Stimulated activated CD4-positive, alpha-beta T cell treated with anti-CD3 and anti-CD28 coated beads, Interleukin-15, amount 100 ng/mL, for 24 hours (primary cell): ENCODE data around the gene SEL1L3.
"Not testable (repeated sequence)": the region's sequence is repeated elsewhere in the genome, so short reads cannot be mapped to it uniquely, and the experiment has no call there.

Experiments
- DNase-seq: peaks from one replicate; pipeline ENCODE4 v3.0.0-alpha.2; 2020

The SEL1L3 gene

GRCh38 chr4:25862411-25863346, at the start of gene SEL1L3:
Gene SEL1L3 (minus strand): TSS chr4:25862988. CDS start chr4:25862836, 152 bp downstream.
- peak; percentile 74 for DNase-seq

GRCh38 chr4:25911356-25911755, 48.6 kb upstream of the SEL1L3 start:
- no peak for DNase-seq

GRCh38 chr4:25908491-25908901, 45.7 kb upstream of the SEL1L3 start:
- DNase-seq, result no peak

GRCh38 chr4:25906113-25906512, 43.3 kb upstream of the SEL1L3 start:
- not testable (repeated sequence) for DNase-seq

DNA sequence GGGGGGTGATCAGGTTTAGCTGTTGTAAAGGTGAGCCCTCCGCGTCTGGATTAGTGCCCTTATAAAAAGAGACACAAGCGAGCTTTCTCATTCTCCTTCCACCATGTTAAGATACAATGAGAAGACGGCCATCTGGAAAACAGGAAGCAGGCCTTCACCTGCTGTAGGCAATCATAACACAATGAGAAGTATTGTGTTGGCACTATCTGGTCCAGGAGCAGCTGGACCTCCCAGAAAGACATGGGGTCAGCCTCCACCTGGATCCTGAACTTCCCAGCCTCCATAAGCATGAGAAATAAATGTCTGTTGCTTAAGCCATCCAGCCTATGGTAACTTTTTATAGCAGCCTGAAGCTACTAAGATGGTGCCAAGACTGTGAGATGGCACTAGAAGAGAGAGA, 42.6 kb upstream of the SEL1L3 start:
- no peak for DNase-seq

DNA sequence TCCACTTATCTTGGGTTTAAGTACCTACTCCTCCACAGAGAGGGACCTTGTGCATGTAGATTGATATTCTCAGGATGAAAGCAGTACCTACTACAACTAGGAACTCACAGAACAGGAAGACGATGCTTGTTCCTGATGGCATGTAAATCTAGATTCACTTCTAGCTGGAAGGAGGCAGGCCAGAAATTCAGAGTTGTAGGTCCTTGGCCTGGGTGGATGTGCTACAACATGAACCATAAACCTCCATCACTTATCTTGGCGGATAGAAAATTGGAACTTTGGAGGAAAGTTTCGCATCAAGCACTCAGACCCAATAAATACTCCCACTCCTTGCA, 41.9 kb upstream of the SEL1L3 start:
- DNase-seq, result no peak

- no peak for DNase-seq
Measured at GRCh38 chr4:25903900-25904747, 41.3 kb upstream of the SEL1L3 start.

GRCh38 chr4:25901030-25901430, 38.2 kb upstream of the SEL1L3 start:
- no peak for DNase-seq

DNA sequence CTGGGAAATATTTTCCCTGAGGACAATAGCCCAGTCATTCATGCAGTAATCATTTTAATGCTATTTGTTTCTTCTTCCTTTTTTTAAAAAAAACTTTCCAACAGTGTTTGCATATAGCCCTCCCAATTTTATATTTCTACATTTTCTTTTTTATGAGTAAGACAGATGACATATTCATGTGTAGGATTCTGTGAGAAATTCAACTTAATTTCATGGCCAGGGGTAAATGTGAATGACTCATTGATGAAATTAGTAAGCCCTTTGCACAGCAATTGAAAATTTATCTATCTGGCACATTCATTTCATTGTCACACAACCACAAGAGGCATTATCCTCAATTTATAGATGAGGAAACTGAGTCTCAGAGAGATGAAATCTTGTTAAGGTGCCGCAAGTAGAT, 37.5 kb upstream of the SEL1L3 start:
- DNase-seq, result no peak

GRCh38 chr4:25896776-25897539, 34.2 kb upstream of the SEL1L3 start:
- no peak for DNase-seq

- DNase-seq, result no peak
Measured at GRCh38 chr4:25892796-25893195, 30.0 kb upstream of the SEL1L3 start.

DNA sequence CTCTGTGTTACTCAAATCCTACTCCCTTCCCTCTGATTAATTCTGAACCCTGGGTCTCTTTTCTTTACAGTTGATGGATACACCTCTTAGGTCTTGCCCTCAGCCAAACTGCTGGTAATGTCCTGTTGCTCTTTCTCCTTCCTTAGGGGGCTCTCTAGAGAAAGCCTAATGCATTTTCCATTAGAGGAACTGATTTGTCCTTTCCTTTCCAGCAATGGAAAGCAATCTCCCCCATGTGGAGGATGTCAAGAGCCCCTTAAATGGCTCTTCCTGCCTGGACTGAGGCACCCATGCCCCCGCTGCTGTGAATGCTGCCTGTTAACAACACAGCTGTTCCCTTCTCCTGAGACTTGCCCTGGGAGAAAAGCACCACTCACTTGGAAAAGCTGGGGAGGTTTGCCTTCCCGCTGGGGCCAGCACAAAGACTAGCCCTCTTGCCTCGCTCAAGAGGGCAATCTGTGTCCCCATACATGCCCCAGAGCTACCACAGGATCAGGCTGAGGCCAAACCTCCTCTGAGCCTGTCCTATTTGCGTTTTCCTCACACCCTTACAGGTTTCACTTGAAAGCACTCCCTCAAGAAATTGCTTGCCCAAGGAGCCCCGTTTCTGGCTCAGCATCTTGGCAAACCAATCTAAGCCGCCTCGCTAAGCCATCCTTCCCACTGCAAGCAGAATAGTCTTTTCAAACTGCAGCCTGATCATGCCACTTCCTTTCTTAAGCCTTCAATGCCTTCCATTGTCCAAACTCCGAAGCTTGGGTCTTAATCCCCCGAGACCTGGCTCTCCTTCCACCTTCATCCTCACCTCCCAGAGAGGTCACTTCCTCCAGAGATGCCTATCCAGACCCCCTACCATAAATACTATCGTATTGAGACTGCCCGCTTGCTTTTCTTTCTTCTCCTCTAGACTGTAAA, 28.0 kb upstream of the SEL1L3 start:
- no peak for DNase-seq

DNA sequence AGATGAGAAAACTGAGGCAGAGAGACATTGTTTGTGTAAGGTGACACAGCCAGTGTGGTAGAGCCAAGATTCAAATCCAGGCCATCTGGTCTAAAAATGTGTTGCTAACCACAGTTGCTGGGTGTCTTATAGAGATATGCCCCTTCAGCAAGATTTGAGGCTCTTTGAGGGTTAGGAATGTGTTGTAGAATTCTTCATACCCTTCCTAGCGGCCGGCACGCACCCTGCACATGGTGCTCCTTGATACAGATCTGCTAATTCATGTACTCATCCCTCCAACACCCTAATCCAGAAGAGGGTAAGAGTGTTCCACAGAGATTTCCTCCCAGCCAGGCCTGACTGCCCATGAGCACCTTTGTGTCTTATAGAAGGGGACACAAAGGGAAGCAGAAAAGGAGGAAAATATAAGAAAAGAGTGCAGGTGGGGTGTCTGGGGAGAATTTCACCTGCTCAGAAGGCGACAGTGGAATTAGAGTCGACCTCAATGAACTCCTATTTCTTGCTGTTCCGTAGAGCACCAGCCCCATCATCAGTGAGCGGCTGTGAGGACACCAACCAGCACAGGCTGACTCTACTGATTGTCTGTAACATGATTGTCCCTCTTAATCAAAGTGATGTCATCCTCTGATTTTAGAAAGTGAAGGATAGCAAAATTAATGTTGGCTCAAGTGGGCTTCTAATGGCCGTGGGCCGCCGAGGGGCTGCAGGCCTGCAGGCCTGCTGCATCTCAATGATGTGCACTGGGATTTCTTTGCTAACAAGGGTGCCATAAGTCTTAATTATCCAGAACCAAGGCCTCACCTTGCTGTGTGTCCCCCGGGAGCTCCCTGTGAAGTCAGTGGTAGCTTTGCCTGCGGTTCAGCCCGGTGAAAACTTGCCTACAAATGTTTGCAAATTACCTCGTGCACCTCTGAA, 27.1 kb upstream of the SEL1L3 start:
- DNase-seq, result no peak

GRCh38 chr4:25888781-25889180, 26.0 kb upstream of the SEL1L3 start:
- DNase-seq, result no peak

- no peak for DNase-seq
Measured at GRCh38 chr4:25884031-25884782, 21.4 kb upstream of the SEL1L3 start.

- no peak for DNase-seq
Measured at GRCh38 chr4:25883565-25883964, 20.8 kb upstream of the SEL1L3 start.

- DNase-seq, result no peak
Measured at GRCh38 chr4:25882226-25882625, 19.4 kb upstream of the SEL1L3 start.

- DNase-seq, result no peak
Measured at GRCh38 chr4:25881193-25881592, 18.4 kb upstream of the SEL1L3 start.

DNA sequence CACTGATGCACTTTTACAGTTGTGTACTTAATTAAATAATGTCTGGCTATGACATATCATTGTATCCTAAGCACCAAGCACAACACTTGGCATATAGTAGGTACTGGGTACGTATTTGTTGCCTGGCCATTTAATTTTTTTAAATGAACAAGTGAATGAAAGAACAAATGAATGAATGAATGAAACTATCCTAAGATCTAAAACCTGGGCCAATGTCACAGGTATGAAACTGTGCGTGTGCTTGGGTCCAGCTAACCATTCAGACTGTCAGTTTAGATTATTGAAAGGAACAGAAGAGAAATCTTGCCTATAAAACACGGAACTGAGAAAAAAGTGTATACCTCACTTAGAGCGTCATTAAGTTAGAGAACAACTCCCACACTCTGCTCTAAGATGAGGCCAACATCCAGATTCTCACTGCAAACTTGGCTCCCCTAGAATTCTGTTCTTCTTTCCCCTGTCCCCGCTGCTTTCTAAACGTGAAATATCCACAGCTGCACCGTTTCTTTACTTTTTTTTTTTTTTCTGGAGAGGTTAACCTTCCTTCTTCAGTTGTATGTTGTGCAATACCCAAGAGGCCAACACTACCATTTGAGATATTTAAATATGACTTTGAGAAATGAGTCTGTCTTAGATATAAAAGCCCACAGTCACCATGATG, 17.3 kb upstream of the SEL1L3 start:
- no peak for DNase-seq

DNA sequence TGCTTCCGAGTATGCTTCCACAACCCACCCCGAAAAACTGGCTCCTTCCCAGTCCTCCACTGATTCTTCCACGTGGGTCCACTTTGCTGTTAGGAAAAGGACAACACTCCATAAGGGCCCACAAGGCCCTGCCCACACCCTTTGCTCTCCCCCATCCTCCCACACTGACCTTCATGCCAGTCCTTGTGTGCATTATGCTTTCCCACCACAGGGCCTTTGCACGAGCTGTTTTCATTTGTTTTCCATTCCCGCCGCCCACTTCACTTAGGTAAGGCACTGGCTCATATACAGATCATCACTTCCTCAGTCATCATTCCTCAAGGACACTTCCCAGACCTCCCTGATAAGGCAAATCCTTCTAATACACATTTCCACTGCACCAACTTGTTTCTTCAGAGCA, 16.8 kb upstream of the SEL1L3 start:
- no peak for DNase-seq
